NCI-H1092 (cell line): ENCODE results near the gene NEDD8.

Experiments
- DNase-seq: peaks from one replicate; lab custom pipeline; 2025; lab: John Stamatoyannopoulos, UW

The NEDD8 gene

GRCh38 chr14:24232121-24232644, at the start of gene NEDD8:
TSS of gene NEDD8 (minus strand) at chr14:24232367. CDS start at chr14:24232267, 100 bp downstream.
- DNase-seq, result peak; percentile 81

GRCh38 chr14:24281636-24282035, 49.5 kb upstream of the NEDD8 start:
- DNase-seq, result no peak

DNA sequence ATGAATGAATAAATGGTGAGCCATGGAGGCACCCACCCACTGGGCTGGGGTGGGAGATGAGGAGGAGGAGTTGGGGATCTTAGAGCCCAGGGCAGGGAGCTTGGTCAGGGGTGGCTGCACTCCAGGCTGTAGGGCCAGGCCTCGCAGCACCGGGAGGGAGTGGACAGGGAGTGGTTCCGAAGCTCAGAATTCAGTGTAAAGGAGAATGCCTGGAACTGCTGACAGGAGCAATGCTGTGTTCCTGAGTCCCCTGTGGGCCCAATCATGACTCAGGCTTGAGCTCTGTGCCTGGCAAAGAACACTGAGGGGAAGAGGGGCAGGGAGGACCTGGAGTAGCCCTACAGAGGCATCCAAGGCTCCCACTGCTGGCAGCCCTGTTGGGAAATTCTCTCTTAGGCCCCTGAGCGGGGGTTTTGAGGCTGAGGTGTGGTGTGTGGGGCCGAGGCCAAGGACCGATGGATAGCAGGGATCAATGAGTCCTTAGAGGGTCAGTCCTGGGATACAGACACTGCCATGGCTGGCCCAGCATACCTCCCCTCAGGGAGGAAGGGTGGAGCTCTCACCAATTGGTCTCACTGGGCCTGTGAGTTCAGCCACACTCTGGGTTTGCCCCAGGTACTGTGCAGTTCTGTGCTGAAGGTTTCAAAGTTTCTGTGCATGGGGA, 48.8 kb upstream of the NEDD8 start:
- no peak for DNase-seq

- DNase-seq, result no peak
These were observed 47.4 kb upstream of the NEDD8 start for GRCh38 chr14:24279301-24280186.

DNA sequence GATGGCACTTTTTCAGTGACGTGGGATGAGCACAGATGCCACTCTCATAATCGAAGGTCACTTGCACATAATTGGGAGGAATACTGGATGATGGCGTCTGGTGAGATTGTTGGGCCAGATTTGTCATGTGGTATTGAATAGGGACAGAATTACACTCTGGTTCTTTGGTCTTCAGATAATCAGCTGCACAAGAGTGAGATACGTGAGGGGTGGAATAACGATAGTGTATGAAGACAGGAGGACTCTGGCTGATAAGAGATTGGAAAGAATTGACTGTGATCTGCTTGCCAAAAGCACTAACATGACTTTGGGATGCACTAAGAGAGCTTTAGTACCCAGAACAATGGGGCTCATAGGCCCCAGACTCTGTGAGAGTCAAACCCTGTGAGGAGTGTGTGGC, 46.3 kb upstream of the NEDD8 start:
- no peak for DNase-seq

DNA sequence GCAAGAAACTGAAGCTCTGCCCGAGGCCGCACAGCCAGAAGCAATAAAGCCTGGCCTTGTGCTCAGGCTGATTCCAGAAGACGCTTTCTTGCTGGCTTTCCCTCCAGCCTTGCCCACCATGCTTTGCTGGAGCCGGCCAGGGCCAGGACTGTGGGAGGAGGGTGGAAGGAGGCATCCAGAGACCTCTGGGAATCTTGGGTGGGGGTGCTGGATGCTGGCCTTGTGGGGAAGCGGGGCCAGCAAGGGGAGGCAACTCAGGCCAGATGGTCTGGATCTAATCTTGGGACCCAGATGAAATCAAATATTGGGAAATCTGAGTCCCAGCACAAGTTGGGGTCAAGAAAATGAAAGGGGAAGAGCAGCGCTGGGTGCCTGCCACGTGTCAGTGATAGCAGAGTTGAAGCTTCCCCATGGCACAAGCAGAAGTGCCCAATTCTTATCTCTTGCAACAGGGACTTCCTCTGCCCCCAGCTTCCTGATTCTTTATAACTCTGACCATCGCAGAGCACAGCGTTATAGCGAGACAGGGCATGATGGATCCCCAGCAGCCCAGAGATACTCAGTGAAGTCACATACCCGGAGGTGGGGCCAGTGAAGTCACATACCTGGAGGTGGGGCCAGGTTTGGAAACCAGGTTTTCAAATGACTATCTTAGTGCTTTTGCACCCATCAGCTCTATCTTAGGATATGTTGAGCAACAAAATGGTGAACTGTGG, 45.6 kb upstream of the NEDD8 start:
- DNase-seq, result no peak

- DNase-seq, result no peak
These were observed 44.9 kb upstream of the NEDD8 start for GRCh38 chr14:24277071-24277470.

DNA sequence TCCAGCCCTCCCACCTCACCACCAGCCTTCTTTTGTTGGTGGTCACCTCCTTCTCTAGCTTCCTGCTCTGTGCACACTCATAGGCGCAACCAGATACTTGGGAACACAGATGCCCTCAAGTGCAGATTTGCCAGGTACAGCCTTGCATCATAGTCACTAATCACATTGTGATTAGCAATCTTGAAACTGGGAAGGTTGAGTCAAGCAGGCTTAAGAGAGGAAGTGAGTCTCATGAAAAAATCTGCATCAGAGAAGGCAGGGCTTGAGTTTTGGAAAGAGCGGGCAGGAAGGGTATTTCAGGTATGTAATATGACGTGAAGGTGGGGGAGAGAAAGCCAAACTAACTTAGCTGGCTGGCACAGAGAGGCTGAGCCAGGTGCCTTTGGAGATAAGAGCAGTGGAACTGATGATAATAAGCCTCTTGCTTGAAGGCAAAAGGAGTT, 42.0 kb upstream of the NEDD8 start:
- DNase-seq, result no peak

DNA sequence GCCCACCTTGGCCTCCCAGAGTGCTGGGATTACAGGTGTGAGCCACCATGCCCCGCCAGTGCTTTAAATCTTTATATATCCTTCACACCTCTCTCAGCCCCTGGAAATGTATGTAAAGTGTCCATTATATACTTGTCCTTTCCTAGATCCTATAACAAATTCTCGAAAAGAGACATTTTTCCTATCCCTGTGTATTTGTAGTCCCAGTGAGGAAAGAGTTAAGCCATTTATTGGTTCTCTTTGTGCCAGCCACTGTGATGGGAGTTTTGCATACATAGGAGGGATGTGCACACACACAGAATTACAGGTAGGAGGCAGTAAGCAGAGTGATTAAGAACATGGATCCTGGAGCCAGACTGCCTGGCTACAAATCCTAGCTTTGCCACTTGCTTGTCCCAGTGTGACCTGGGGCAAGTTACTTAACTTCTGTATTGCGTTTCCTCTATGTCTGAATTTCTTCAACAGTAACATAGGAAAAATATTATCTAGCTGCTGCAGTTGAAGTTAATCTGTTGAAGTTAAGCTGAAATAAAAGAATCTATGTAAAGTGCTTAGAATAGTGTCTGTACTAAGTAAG, 41.3 kb upstream of the NEDD8 start:
- no peak for DNase-seq

- DNase-seq, result no peak
These were observed 40.3 kb upstream of the NEDD8 start for GRCh38 chr14:24272467-24272866.

DNA sequence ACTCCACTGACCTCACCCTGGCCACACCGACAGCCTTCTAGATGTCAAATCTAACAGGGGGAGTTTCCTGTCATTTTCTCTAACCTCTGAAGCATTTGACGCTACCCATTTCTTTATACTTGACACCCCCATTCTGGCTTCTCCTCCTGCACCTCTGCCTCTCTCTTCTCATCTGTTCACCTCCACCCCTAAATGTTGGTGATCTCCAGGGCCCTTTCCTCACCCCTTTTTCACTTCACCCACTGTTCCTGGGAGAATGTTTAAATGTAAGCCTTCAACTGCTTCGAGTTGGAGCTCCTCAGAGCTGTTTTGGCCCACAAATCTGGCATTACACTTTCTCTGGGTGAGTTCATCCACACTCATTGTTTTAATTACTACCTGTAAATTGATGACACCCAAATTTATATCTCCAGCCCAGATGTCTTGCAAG, 39.7 kb upstream of the NEDD8 start:
- DNase-seq, result no peak

GRCh38 chr14:24271134-24271833, 39.1 kb upstream of the NEDD8 start, which contains the start of gene RABGGTA:
TSS of gene RABGGTA (minus strand) at chr14:24271597. CDS start at chr14:24271115, 482 bp downstream.
- peak; percentile 84 for DNase-seq

- DNase-seq, result no peak
These were observed 38.5 kb upstream of the NEDD8 start for GRCh38 chr14:24270537-24271133.

DNA sequence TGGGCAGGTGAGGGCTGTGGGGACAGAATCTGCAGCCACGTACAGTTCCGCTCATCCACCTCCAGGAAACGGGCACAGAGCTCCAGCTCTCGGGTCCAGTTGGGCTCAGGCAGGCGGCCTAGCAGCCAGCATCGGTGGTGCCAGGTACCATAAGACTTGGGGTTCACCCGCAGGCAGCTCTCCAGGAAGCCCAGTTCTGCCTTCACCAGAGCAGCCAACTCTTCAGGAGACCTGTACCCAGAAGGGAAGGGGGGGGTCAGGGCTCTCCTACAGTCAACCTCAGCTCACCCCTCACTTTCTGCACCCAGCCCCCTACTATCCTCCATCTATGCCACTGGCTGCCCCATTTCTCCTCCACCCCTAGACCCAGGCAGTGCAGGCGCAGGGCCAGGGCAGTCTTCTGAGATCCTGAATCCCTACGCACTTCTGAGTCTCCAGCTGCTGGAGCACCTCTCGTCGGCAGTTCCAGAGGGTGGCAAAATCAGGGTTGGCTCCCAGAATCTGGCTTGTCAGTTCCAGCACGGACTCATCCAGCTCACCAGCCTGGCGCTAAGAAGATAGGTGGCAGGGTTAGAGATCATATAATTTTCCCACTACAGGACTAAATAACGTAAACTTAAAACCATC, 37.9 kb upstream of the NEDD8 start:
- DNase-seq, result no peak

GRCh38 chr14:24269368-24269767, 37.2 kb upstream of the NEDD8 start:
- DNase-seq, result no peak

DNA sequence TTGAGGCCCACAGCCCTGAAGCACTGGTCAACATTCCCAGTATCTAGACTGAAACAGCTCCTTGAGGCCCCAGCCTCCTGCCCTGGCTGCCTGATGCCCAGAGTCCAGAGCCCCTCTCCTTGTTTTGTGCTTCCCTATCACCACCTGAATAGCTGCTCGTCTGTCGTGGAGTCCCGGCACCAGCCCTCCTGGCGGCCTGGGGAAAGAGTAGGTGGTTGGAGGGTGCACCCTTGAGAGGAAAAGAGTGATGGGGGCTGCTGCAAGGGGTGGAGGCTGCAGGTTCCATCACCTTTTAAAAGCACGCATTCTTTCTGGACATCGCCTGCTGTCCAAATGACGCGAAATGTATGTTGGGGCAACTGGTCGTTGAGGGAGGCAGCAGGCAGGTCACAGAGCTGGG, 36.1 kb upstream of the NEDD8 start:
- no peak for DNase-seq

GRCh38 chr14:24267516-24267915, 35.3 kb upstream of the NEDD8 start:
- DNase-seq, result no peak

GRCh38 chr14:24266344-24267244, 34.4 kb upstream of the NEDD8 start:
- no peak for DNase-seq

GRCh38 chr14:24264298-24264697, 32.1 kb upstream of the NEDD8 start:
- DNase-seq, result no peak
